ENCODE measurements around the gene FLYWCH2. TPM values are rescaled to one million over a fixed set of nuclear protein-coding genes. Genes with fewer than 3 reads are reported as not detected.
"Not testable (repeated sequence)": the region's sequence is repeated elsewhere in the genome, so short reads cannot be mapped to it uniquely, and the experiment has no call there.

The FLYWCH2 gene
- total and polyA plus RNA-seq, 3 experiments from 2014 or later: 24.0 to 27.2 (median 24.7) TPM

- H3K4me1 Mint-ChIP-seq: no peaks in the 10 kb centered on the region
- H3K4me3 Mint-ChIP-seq: no peak overlapping the region
- no peak for DNase-seq
- H3K27me3 Mint-ChIP-seq: no peaks in the 10 kb centered on the region
- Histone ChIP-seq H3K36me3 (ENCODE audit: insufficient read depth, low read length) (peaks cover 23% of the 10 kb centered on the region), H3K27ac (ENCODE audit: low read depth, low read length) (no peak overlapping the region), H3K4me1 (ENCODE audit: insufficient read depth, low read length) (no peaks in the 10 kb centered on the region), H3K9me3 (ENCODE audit: low read length) (no peaks in the 10 kb centered on the region), H3K27me3 (ENCODE audit: insufficient read depth, low read length, poor library complexity, severe bottlenecking) (no peaks in the 10 kb centered on the region), H3K4me3 (ENCODE audit: low read length) (no peak overlapping the region)
- H3K9me3 Mint-ChIP-seq: no peaks in the 10 kb centered on the region
- ChIA-PET CTCF (no interaction called here), POLR2A (interaction anchor here (0.7 kb wide), 1 partner anchor 52 kb away, joined by 8 read pairs; no protein-coding TSS in a partner anchor)
- H3K36me3 Mint-ChIP-seq: peaks cover 10 to 63% (median 10%) of the 10 kb centered on the region in 3 donors
- H3K27ac Mint-ChIP-seq: peak overlapping the region in 1 of 8 donors; percentile 19
Observed at GRCh38 chr16:2942045-2942444, 59.0 kb downstream of the FLYWCH2 start.

- H3K36me3 ChIP-seq (ENCODE audit: insufficient read depth, low read length): peaks cover 18% of the 10 kb centered on the region
- H3K27ac ChIP-seq (ENCODE audit: low read depth, low read length); H3K4me3 Mint-ChIP-seq; H3K27ac Mint-ChIP-seq; DNase-seq; H3K27me3 Mint-ChIP-seq; H3K9me3 ChIP-seq (ENCODE audit: low read length); H3K4me3 ChIP-seq (ENCODE audit: low read length); H3K9me3 Mint-ChIP-seq; H3K4me1 ChIP-seq (ENCODE audit: insufficient read depth, low read length); H3K4me1 Mint-ChIP-seq; H3K27me3 ChIP-seq (ENCODE audit: insufficient read depth, low read length, poor library complexity, severe bottlenecking): not testable (repeated sequence)
- ChIA-PET POLR2A (interaction anchor here (0.6 kb wide), 1 partner anchor 613 kb away, joined by 4 read pairs; no protein-coding TSS in a partner anchor), CTCF (interaction anchor here (2.5 kb wide), 1 partner anchor 17 kb away, joined by 7 read pairs; no protein-coding TSS in a partner anchor)
- peaks cover 10 to 58% (median 10%) of the 10 kb centered on the region in 3 donors for H3K36me3 Mint-ChIP-seq
Observed at GRCh38 chr16:2943716-2944115, 60.7 kb downstream of the FLYWCH2 start.

GRCh38 chr16:2946649-2947048 is 63.6 kb downstream of the FLYWCH2 start:
- no peak overlapping the region for H3K27ac Mint-ChIP-seq
- CTCF ChIA-PET: interaction anchor here (1.2 to 1.3 kb wide), 2 partner anchors 10 to 15 kb away, joined by 3 read pairs; no protein-coding TSS in a partner anchor
- POLR2A ChIA-PET: no interaction called here

More at GRCh38 chr16:2946649-2947048, 63.6 kb downstream of the FLYWCH2 start:
- no peaks in the 10 kb centered on the region for H3K9me3 ChIP-seq (ENCODE audit: low read length)
- H3K9me3 Mint-ChIP-seq: no peaks in the 10 kb centered on the region
- H3K27me3 Mint-ChIP-seq: no peaks in the 10 kb centered on the region
- H3K36me3 ChIP-seq (ENCODE audit: insufficient read depth, low read length): peaks cover 7% of the 10 kb centered on the region
- H3K27me3 ChIP-seq (ENCODE audit: insufficient read depth, low read length, poor library complexity, severe bottlenecking): no peaks in the 10 kb centered on the region
- DNase-seq: no peak
- no peak overlapping the region for H3K27ac ChIP-seq (ENCODE audit: low read depth, low read length)
- H3K4me1 Mint-ChIP-seq: no peaks in the 10 kb centered on the region
- H3K4me3 ChIP-seq (ENCODE audit: low read length): no peak overlapping the region
- H3K36me3 Mint-ChIP-seq: peaks cover 4 to 37% (median 6%) of the 10 kb centered on the region in 3 donors
- no peak overlapping the region for H3K4me3 Mint-ChIP-seq
- no peaks in the 10 kb centered on the region for H3K4me1 ChIP-seq (ENCODE audit: insufficient read depth, low read length)

Other genes with a start within 250 kb of the FLYWCH2 start
- gene KCTD5, start 200.7 kb upstream of the FLYWCH2 start, total RNA-seq: 10 to 100 TPM; 49.7 to 50.5 TPM
- gene KCTD5, start 200.7 kb upstream of the FLYWCH2 start, polyA plus RNA-seq: 21.2 TPM
- gene PRSS27, start 163.0 kb upstream of the FLYWCH2 start, total RNA-seq: 1 to 10 TPM; 1.3 to 1.6 TPM
- not detected for gene PRSS27, start 163.0 kb upstream of the FLYWCH2 start, polyA plus RNA-seq
- 100 to 1,000 TPM; 517 to 529 TPM for gene SRRM2, start 130.6 kb upstream of the FLYWCH2 start, total RNA-seq
- gene SRRM2, start 130.6 kb upstream of the FLYWCH2 start, polyA plus RNA-seq: 130 TPM
- gene ELOB, start 105.9 kb upstream of the FLYWCH2 start, total RNA-seq: 100 to 1,000 TPM; 322 to 338 TPM
- 274 TPM for gene ELOB, start 105.9 kb upstream of the FLYWCH2 start, polyA plus RNA-seq
- under 1 TPM; 0.15 to 0.22 TPM for gene PRSS33, start 95.7 kb upstream of the FLYWCH2 start, total RNA-seq
- not detected for gene PRSS33, start 95.7 kb upstream of the FLYWCH2 start, polyA plus RNA-seq
- not detected for gene PRSS41, start 84.7 kb upstream of the FLYWCH2 start, total RNA-seq
- not detected for gene PRSS41, start 84.7 kb upstream of the FLYWCH2 start, polyA plus RNA-seq
- gene PRSS21, start 66.0 kb upstream of the FLYWCH2 start, total RNA-seq: 1 to 10 TPM; 8.8 to 9.2 TPM
- gene PRSS21, start 66.0 kb upstream of the FLYWCH2 start, polyA plus RNA-seq: 13.6 TPM
- under 1 TPM; 0.29 to 0.74 TPM for gene ZG16B, start 52.9 kb upstream of the FLYWCH2 start, total RNA-seq
- not detected for gene ZG16B, start 52.9 kb upstream of the FLYWCH2 start, polyA plus RNA-seq
- gene PRSS22, start 25.0 kb upstream of the FLYWCH2 start, total RNA-seq: not detected
- gene PRSS22, start 25.0 kb upstream of the FLYWCH2 start, polyA plus RNA-seq: not detected
- 10 to 100 TPM; 37.2 to 39.8 TPM for gene FLYWCH1, start 28.7 kb downstream of the FLYWCH2 start, total RNA-seq
- 20.9 TPM for gene FLYWCH1, start 28.7 kb downstream of the FLYWCH2 start, polyA plus RNA-seq
- gene KREMEN2, start 81.1 kb downstream of the FLYWCH2 start, total RNA-seq: not detected
- not detected for gene KREMEN2, start 81.1 kb downstream of the FLYWCH2 start, polyA plus RNA-seq
- gene PAQR4, start 86.1 kb downstream of the FLYWCH2 start, total RNA-seq: 10 to 100 TPM; 38.7 to 39.0 TPM
- 1.5 TPM for gene PAQR4, start 86.1 kb downstream of the FLYWCH2 start, polyA plus RNA-seq
- 100 to 1,000 TPM; 103 to 112 TPM for gene PKMYT1, start 97.2 kb downstream of the FLYWCH2 start, total RNA-seq
- 0.18 TPM for gene PKMYT1, start 97.2 kb downstream of the FLYWCH2 start, polyA plus RNA-seq
- not detected for gene CLDN9, start 129.7 kb downstream of the FLYWCH2 start, total RNA-seq
- not detected for gene CLDN9, start 129.7 kb downstream of the FLYWCH2 start, polyA plus RNA-seq
- not detected for gene CLDN6, start 135.0 kb downstream of the FLYWCH2 start, total RNA-seq
- gene CLDN6, start 135.0 kb downstream of the FLYWCH2 start, polyA plus RNA-seq: not detected
- gene TNFRSF12A, start 137.2 kb downstream of the FLYWCH2 start, total RNA-seq: 1 to 10 TPM; 3.7 to 4.5 TPM
- 2.1 TPM for gene TNFRSF12A, start 137.2 kb downstream of the FLYWCH2 start, polyA plus RNA-seq
- gene HCFC1R1, start 140.7 kb downstream of the FLYWCH2 start, total RNA-seq: 10 to 100 TPM; 25.6 to 26.3 TPM
- gene HCFC1R1, start 140.7 kb downstream of the FLYWCH2 start, polyA plus RNA-seq: 23.7 TPM
- gene THOC6, start 140.8 kb downstream of the FLYWCH2 start, total RNA-seq: 10 to 100 TPM; 56.8 to 59.4 TPM
- 46.2 TPM for gene THOC6, start 140.8 kb downstream of the FLYWCH2 start, polyA plus RNA-seq
- gene BICDL2, start 153.7 kb downstream of the FLYWCH2 start, total RNA-seq: not detected
- gene BICDL2, start 153.7 kb downstream of the FLYWCH2 start, polyA plus RNA-seq: not detected
- gene MMP25, start 163.3 kb downstream of the FLYWCH2 start, total RNA-seq: 1 to 10 TPM; 1.5 to 1.9 TPM
- gene MMP25, start 163.3 kb downstream of the FLYWCH2 start, polyA plus RNA-seq: 0.90 TPM
- gene IL32, start 182.4 kb downstream of the FLYWCH2 start, total RNA-seq: 100 to 1,000 TPM; 975 to 992 TPM
- gene IL32, start 182.4 kb downstream of the FLYWCH2 start, polyA plus RNA-seq: 3,843 TPM
- gene ZSCAN10, start 216.1 kb downstream of the FLYWCH2 start, total RNA-seq: under 1 TPM in 1 of 2 experiments, not detected in 1; 0.15 TPM
- not detected for gene ZSCAN10, start 216.1 kb downstream of the FLYWCH2 start, polyA plus RNA-seq
- under 1 TPM in 1 of 2 experiments, not detected in 1; 0.11 TPM for gene ZNF205, start 229.4 kb downstream of the FLYWCH2 start, total RNA-seq
- gene ZNF205, start 229.4 kb downstream of the FLYWCH2 start, polyA plus RNA-seq: not detected

Data from CD8-positive, alpha-beta memory T cell (primary cell).